Keratinocyte (primary cell): ENCODE data around the gene DNAAF8. TPM values are rescaled to one million over a fixed set of nuclear protein-coding genes. Genes with fewer than 3 reads are reported as not detected.
A peak's percentile ranks its signal among the peaks of the same experiment; 100 is the strongest.

Experiments
- DNase-seq: peaks from one replicate; pipeline ENCODE4 v3.0.0-alpha.2; 2011; ENCODE audit warnings: low read depth, missing footprints, low spot score
- FAIRE-seq: peaks from 2 replicates; lab custom pipeline; 2011; peaks lifted over from hg19 to GRCh38; lab: Jason Lieb, UNC
- H2AFZ ChIP-seq: 2 replicates; pipeline ENCODE4 v1.6.0; 2012; ENCODE audit warnings: low read length, control low read depth, inconsistent platforms; ENCODE audit not compliant: control insufficient read depth
- H3K27ac ChIP-seq: 2 replicates; pipeline ENCODE4 v1.5.1; 2011; ENCODE audit warnings: low read length; ENCODE audit not compliant: control insufficient read depth, insufficient read depth
- H3K27me3 ChIP-seq: 3 replicates; pipeline ENCODE4 v1.6.0; 2011; ENCODE audit warnings: low read length; ENCODE audit not compliant: control insufficient read depth, insufficient read depth; ENCODE audit errors: extremely low read depth
- H3K36me3 ChIP-seq, 2 experiments: 2 replicates in 1 of 2; 3 replicates in 1 of 2; pipeline ENCODE4 v1.5.1; 2011; ENCODE audit warnings: low read length in 2 of 2, mild to moderate bottlenecking in 1 of 2; ENCODE audit not compliant: control insufficient read depth in 2 of 2, insufficient read depth in 2 of 2; ENCODE audit errors: extremely low read depth in 1 of 2
- H3K4me1 ChIP-seq: 3 replicates; pipeline ENCODE4 v1.5.1; 2011; ENCODE audit warnings: low read length; ENCODE audit not compliant: control insufficient read depth, insufficient read depth; ENCODE audit errors: extremely low read depth
- H3K4me2 ChIP-seq: 3 replicates; pipeline ENCODE4 v1.6.0; 2011; ENCODE audit warnings: low read depth, low read length; ENCODE audit not compliant: control insufficient read depth, insufficient read depth; ENCODE audit errors: extremely low read depth
- H3K4me3 ChIP-seq, 3 experiments: fragments of 200-600 bp in 1 of 3; sonication (generic) in 1 of 3; 2 replicates in 2 of 3; 3 replicates in 1 of 3; pipeline ENCODE4 v1.5.1; 2011 to 2016; ENCODE audit warnings: low read length in 3 of 3, mild to moderate bottlenecking in 3 of 3, control low read depth in 2 of 3, inconsistent platforms in 1 of 3, low read depth in 1 of 3, mixed read lengths in 1 of 3, mixed run types in 1 of 3, moderate library complexity in 1 of 3; ENCODE audit not compliant: control insufficient read depth in 2 of 3, insufficient read depth in 2 of 3; ENCODE audit errors: extremely low read depth in 1 of 3
- H3K79me2 ChIP-seq: 2 replicates; pipeline ENCODE4 v1.6.0; 2012; ENCODE audit warnings: low read length; ENCODE audit not compliant: control insufficient read depth, insufficient read depth
- H3K9ac ChIP-seq: 3 replicates; pipeline ENCODE4 v1.6.0; 2011; ENCODE audit warnings: low read length; ENCODE audit not compliant: control insufficient read depth, insufficient read depth; ENCODE audit errors: extremely low read depth
- H3K9me1 ChIP-seq: 3 replicates; pipeline ENCODE4 v1.6.0; 2011; ENCODE audit warnings: low read length; ENCODE audit not compliant: control insufficient read depth, insufficient read depth; ENCODE audit errors: extremely low read depth
- H3K9me3 ChIP-seq: 2 replicates; pipeline ENCODE4 v1.5.1; 2012; ENCODE audit warnings: low read depth, low read length; ENCODE audit not compliant: control insufficient read depth
- H4K20me1 ChIP-seq: 3 replicates; pipeline ENCODE4 v1.6.0; 2011; ENCODE audit warnings: low read length; ENCODE audit not compliant: control insufficient read depth, insufficient read depth; ENCODE audit errors: extremely low read depth
- EZH2 ChIP-seq: IDR thresholded peaks from one replicate; pipeline ENCODE4 v1.6.1; 2012; ENCODE audit warnings: inconsistent platforms, mild to moderate bottlenecking, low read length, moderate library complexity
- dilution Hi-C: fragments of 300-500 bp; cut with MboI; formaldehyde crosslinking; loops from one replicate; pipeline ENCODE4 v1.7.0; 2020; ENCODE audit warnings: low sequenced_read_pairs; ENCODE audit not compliant: extremely low pct_ligation_motif_present
- polyA plus RNA-seq, 5 experiments: library from polyadenylated mRNA; depleted of rRNA in 3 of 5; stranded (reverse) in 3 of 5; stranded (forward) in 1 of 5; unstranded in 1 of 5; fragments of >200 nt; gene quantifications; 1 replicate in 1 of 5; 2 replicates in 3 of 5; 3 replicates in 1 of 5; pipeline versions ENCODE4 v1.2.1 to v1.2.3, GENCODE V29; 2011 to 2012; ENCODE audit warnings: missing spikeins in 2 of 5, low read depth in 1 of 5, low replicate concordance in 1 of 5
- TF ChIP-seq, protein P1 (sequence below), 3 experiments: IDR thresholded peaks in 1 of 3; conservative IDR thresholded peaks in 1 of 3; optimal IDR thresholded peaks in 1 of 3; 2 replicates in 2 of 3; 3 replicates in 1 of 3; pipeline versions ENCODE3 to v1.5.1; 2011; ENCODE audit warnings: low read length in 3 of 3, mild to moderate bottlenecking in 3 of 3, moderate library complexity in 2 of 3, control low read depth in 1 of 3, inconsistent platforms in 1 of 3; ENCODE audit not compliant: insufficient read depth in 2 of 3; ENCODE audit errors: extremely low read depth in 1 of 3

Gene DNAAF8
- polyA plus RNA-seq, 1 donor (not counting 4 experiments of a cell fraction or from before 2014, with no cell fraction given), result 0.26 TPM

GRCh38 chr16:4743226-4743878, 9.0 kb downstream of the DNAAF8 start:
- Histone ChIP-seq H3K4me2 (peak overlapping the region; percentile 71), H4K20me1 (no peaks in the 10 kb centered on the region), H3K4me1 (peaks cover 11% of the 10 kb centered on the region), H3K9me3 (no peaks in the 10 kb centered on the region), H3K27ac (no peak overlapping the region), H2AFZ (peak overlapping the region; percentile 8), H3K36me3 (no peaks in the 10 kb centered on the region), H3K4me3 (peak overlapping the region in 2 of 3 experiments; percentile 10 to 11), H3K9me1 (no peaks in the 10 kb centered on the region), H3K27me3 (no peaks in the 10 kb centered on the region), H3K9ac (no peak overlapping the region), H3K79me2 (no peaks in the 10 kb centered on the region)
- dilution Hi-C loops, result no loop called here
- DNase-seq (no peak), FAIRE-seq (no peak)
- TF ChIP-seq, protein P1, sequence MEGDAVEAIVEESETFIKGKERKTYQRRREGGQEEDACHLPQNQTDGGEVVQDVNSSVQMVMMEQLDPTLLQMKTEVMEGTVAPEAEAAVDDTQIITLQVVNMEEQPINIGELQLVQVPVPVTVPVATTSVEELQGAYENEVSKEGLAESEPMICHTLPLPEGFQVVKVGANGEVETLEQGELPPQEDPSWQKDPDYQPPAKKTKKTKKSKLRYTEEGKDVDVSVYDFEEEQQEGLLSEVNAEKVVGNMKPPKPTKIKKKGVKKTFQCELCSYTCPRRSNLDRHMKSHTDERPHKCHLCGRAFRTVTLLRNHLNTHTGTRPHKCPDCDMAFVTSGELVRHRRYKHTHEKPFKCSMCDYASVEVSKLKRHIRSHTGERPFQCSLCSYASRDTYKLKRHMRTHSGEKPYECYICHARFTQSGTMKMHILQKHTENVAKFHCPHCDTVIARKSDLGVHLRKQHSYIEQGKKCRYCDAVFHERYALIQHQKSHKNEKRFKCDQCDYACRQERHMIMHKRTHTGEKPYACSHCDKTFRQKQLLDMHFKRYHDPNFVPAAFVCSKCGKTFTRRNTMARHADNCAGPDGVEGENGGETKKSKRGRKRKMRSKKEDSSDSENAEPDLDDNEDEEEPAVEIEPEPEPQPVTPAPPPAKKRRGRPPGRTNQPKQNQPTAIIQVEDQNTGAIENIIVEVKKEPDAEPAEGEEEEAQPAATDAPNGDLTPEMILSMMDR (optimal IDR thresholded peaks at IDR 0.05 in 1 of 3, IDR thresholded peaks at IDR 0.05 in 1 of 3, conservative IDR thresholded peaks at IDR 0.05 in 1 of 3; ENCODE audit: extremely low read depth in 1 of 3, insufficient read depth in 2 of 3, low read length in 3 of 3), result no peak
- no peak for TF ChIP-seq EZH2

DNA sequence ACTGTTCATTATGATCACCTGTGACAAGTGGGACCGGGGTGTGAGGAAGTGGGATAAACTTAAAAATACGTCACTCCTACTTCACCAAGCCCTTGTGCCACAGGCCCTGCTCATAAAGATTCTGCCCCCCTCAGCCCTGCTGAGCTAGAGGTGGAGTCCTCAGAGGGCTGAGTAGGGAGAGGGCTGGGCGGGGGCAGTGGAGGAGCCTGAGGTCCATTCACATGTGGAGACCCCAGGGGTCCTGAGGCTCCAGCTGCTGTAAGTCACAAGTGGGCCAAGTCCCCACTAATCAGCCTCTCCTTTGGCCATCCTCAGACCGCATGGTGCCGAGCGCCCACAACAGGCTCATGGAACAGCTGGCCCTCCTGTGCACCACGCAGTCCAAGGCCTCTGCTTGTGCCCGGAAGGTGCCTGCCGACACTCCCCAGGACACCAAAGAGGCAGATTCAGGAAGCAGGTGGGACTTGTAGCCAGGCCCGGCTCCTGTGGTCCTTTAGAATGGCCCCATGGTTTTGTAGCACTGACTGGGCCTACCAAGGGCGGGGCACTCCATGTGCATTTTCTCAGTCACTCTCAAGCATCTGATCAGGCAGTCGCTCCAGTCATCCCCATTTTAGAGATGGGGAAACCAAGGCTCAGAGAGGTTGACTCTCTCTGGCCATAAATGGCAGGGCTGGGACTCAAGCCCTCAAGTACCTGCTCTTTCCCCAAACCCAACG, 10.4 kb downstream of the DNAAF8 start:
- H3K9me3 ChIP-seq, result no peaks in the 10 kb centered on the region
- no peak overlapping the region for H3K27ac ChIP-seq
- no peaks in the 10 kb centered on the region for H4K20me1 ChIP-seq
- peaks cover 11% of the 10 kb centered on the region for H3K4me1 ChIP-seq
- H3K9me1 ChIP-seq, result no peaks in the 10 kb centered on the region
- H3K27me3 ChIP-seq, result no peaks in the 10 kb centered on the region
- FAIRE-seq (no peak), DNase-seq (no peak)
- H3K4me3 ChIP-seq, result no peak overlapping the region
- dilution Hi-C loops, result no loop called here
- no peaks in the 10 kb centered on the region for H3K79me2 ChIP-seq
- no peak overlapping the region for H2AFZ ChIP-seq
- TF ChIP-seq EZH2, result no peak
- TF ChIP-seq, protein P1 (optimal IDR thresholded peaks at IDR 0.05 in 1 of 3, IDR thresholded peaks at IDR 0.05 in 1 of 3, conservative IDR thresholded peaks at IDR 0.05 in 1 of 3; ENCODE audit: extremely low read depth in 1 of 3, insufficient read depth in 2 of 3, low read length in 3 of 3), result no peak
- no peak overlapping the region for H3K4me2 ChIP-seq
- no peak overlapping the region for H3K9ac ChIP-seq
- no peaks in the 10 kb centered on the region for H3K36me3 ChIP-seq
